HepG2 (cell line): ENCODE results near the gene ART4. TPM values are rescaled to one million over a fixed set of nuclear protein-coding genes. Genes with fewer than 3 reads are reported as not detected.

ENCODE experiments used
- ATF7 ChIP-seq, 2 experiments: fragments of 450-650 bp in 1 of 2; sonication (generic) in 1 of 2; formaldehyde crosslinking in 1 of 2; IDR thresholded peaks; 2 replicates each; pipeline versions ENCODE4 v1.4.0 to v1.6.1; 2016 to 2020; ENCODE audit warnings: antibody characterized with exemption in 1 of 2, mild to moderate bottlenecking in 1 of 2, missing genetic modification reagents in 1 of 2
- FOSL2 ChIP-seq: sonication (generic); formaldehyde crosslinking; IDR thresholded peaks from 2 replicates; pipeline ENCODE4 v1.4.0; 2020; ENCODE audit warnings: missing genetic modification reagents
- SIN3B ChIP-seq: fragments of 150-350 bp; IDR thresholded peaks from 2 replicates; pipeline ENCODE4 v1.6.1; 2014; ENCODE audit warnings: low read length
- SPEN ChIP-seq: sonication (generic); formaldehyde crosslinking; IDR thresholded peaks from 2 replicates; pipeline ENCODE4 v1.5.1; 2020; ENCODE audit warnings: low read depth, mild to moderate bottlenecking, missing genetic modification reagents
- TMF1 ChIP-seq: sonication (generic); formaldehyde crosslinking; IDR thresholded peaks from 2 replicates; pipeline ENCODE4 v1.8.1; 2022; ENCODE audit warnings: low read depth, missing genetic modification reagents
- U2AF2 ChIP-seq: fragments of 200-400 bp; formaldehyde crosslinking; IDR thresholded peaks from 2 replicates; pipeline ENCODE4 v1.6.1; 2017; ENCODE audit warnings: low read depth, mild to moderate bottlenecking, low read length
- ZNF17 ChIP-seq: sonication (generic); formaldehyde crosslinking; IDR thresholded peaks from 2 replicates; pipeline ENCODE4 v1.5.0; 2020; ENCODE audit warnings: mild to moderate bottlenecking, missing genetic modification reagents
- ZNF331 ChIP-seq: sonication (generic); formaldehyde crosslinking; IDR thresholded peaks from 2 replicates; pipeline ENCODE4 v1.4.0; 2020; ENCODE audit warnings: missing genetic modification reagents
- ZNF543 ChIP-seq: sonication (generic); formaldehyde crosslinking; IDR thresholded peaks from 2 replicates; pipeline ENCODE4 v1.4.0; 2020; ENCODE audit warnings: mild to moderate bottlenecking, missing genetic modification reagents
- polyA plus RNA-seq, 8 experiments: library from polyadenylated mRNA; depleted of rRNA in 3 of 8; stranded (reverse) in 7 of 8; unstranded in 1 of 8; fragments of >200 nt; fragmentation: Illumina TruSeq in 4 of 8; extraction: Trizol in 4 of 8; gene quantifications; 2 replicates each; pipeline versions ENCODE4 v1.2.1 to v1.2.3, GENCODE V29; 2011 to 2016; ENCODE audit warnings: low read depth in 4 of 8, missing spikeins in 1 of 8, mixed read lengths in 1 of 8; ENCODE audit not compliant: insufficient read depth in 1 of 8
- total RNA-seq, 5 experiments: library from RNA; depleted of rRNA; stranded (reverse); fragments of >200 nt; fragmentation: Illumina TruSeq; extraction: Trizol; gene quantifications; 2 replicates each; pipeline ENCODE4 v1.2.3, GENCODE V29; 2016; ENCODE audit warnings: low read depth in 1 of 5
- TF ChIP-seq, protein P1 (sequence below): IDR thresholded peaks from 2 replicates; pipeline ENCODE4 v1.4.0; 2020; ENCODE audit warnings: mild to moderate bottlenecking, missing genetic modification reagents
- TF ChIP-seq, protein P2 (sequence below): sonication (generic); IDR thresholded peaks from 2 replicates; pipeline ENCODE4 v1.6.1; 2016; ENCODE audit warnings: low read depth, borderline replicate concordance
- TF ChIP-seq, protein P3 (sequence below): sonication (generic); formaldehyde crosslinking; IDR thresholded peaks from 2 replicates; pipeline ENCODE4 v1.8.1; 2023; ENCODE audit warnings: missing genetic modification reagents, inconsistent platforms, borderline replicate concordance
- TF ChIP-seq, protein P4 (sequence below): IDR thresholded peaks from 2 replicates; pipeline ENCODE4 v1.6.1; 2016; ENCODE audit warnings: low read depth
- TF ChIP-seq, protein P5 (sequence below): sonication (generic); formaldehyde crosslinking; IDR thresholded peaks from one replicate; pipeline ENCODE4 v1.5.1; 2020; ENCODE audit warnings: mild to moderate bottlenecking, missing genetic modification reagents; ENCODE audit errors: not compliant biosample characterization

The ART4 gene
- total and polyA plus RNA-seq, 2 of the 13 experiments (the other 11 are each of a cell fraction or from before 2014, with no cell fraction given) = 17.6 to 20.3 TPM

DNA sequence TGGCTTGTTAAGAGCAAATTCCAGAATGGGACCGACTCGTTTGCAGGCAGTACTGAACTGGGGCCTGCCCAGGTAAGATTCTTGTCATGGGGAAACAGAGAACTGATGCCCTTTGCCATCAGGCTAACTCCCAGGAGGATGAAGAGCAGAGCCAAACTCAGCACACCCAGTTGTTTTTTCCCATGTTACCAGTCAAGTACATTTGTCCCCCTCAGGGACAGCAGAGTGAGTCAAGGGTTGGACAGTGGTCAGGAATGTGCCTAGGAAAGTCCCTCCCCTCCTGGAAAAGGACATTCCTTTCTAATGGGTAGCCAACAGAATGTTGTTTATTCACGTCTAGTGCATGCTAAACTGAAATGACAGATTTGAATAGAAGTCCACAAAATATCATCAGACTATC, 1.6 kb downstream of the ART4 start (continued):
- TF ChIP-seq, protein P1, sequence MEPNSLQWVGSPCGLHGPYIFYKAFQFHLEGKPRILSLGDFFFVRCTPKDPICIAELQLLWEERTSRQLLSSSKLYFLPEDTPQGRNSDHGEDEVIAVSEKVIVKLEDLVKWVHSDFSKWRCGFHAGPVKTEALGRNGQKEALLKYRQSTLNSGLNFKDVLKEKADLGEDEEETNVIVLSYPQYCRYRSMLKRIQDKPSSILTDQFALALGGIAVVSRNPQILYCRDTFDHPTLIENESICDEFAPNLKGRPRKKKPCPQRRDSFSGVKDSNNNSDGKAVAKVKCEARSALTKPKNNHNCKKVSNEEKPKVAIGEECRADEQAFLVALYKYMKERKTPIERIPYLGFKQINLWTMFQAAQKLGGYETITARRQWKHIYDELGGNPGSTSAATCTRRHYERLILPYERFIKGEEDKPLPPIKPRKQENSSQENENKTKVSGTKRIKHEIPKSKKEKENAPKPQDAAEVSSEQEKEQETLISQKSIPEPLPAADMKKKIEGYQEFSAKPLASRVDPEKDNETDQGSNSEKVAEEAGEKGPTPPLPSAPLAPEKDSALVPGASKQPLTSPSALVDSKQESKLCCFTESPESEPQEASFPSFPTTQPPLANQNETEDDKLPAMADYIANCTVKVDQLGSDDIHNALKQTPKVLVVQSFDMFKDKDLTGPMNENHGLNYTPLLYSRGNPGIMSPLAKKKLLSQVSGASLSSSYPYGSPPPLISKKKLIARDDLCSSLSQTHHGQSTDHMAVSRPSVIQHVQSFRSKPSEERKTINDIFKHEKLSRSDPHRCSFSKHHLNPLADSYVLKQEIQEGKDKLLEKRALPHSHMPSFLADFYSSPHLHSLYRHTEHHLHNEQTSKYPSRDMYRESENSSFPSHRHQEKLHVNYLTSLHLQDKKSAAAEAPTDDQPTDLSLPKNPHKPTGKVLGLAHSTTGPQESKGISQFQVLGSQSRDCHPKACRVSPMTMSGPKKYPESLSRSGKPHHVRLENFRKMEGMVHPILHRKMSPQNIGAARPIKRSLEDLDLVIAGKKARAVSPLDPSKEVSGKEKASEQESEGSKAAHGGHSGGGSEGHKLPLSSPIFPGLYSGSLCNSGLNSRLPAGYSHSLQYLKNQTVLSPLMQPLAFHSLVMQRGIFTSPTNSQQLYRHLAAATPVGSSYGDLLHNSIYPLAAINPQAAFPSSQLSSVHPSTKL = peak; percentile 63
- TF ChIP-seq, protein P2, sequence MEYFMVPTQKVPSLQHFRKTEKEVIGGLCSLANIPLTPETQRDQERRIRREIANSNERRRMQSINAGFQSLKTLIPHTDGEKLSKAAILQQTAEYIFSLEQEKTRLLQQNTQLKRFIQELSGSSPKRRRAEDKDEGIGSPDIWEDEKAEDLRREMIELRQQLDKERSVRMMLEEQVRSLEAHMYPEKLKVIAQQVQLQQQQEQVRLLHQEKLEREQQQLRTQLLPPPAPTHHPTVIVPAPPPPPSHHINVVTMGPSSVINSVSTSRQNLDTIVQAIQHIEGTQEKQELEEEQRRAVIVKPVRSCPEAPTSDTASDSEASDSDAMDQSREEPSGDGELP = no peak
- no peak for TF ChIP-seq ZNF17 (CRISPR knock-in tag)
- TF ChIP-seq FOSL2 = peak; percentile 88
- TF ChIP-seq TMF1 (CRISPR knock-in tag) = no peak
- TF ChIP-seq, protein P3, sequence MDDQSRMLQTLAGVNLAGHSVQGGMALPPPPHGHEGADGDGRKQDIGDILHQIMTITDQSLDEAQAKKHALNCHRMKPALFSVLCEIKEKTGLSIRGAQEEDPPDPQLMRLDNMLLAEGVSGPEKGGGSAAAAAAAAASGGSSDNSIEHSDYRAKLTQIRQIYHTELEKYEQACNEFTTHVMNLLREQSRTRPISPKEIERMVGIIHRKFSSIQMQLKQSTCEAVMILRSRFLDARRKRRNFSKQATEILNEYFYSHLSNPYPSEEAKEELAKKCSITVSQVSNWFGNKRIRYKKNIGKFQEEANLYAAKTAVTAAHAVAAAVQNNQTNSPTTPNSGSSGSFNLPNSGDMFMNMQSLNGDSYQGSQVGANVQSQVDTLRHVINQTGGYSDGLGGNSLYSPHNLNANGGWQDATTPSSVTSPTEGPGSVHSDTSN (CRISPR knock-in tag) = no peak
- no peak for TF ChIP-seq U2AF2
- TF ChIP-seq ZNF331 (CRISPR knock-in tag) = peak; percentile 38; the same call in 1 of the 2 replicates
- no peak for TF ChIP-seq ZNF543 (CRISPR knock-in tag)
- no peak for TF ChIP-seq ATF7 (IDR thresholded peaks at IDR 0.05)
- TF ChIP-seq ATF7 (CRISPR knock-in tag; IDR thresholded peaks at IDR 0.05) = no peak
- no peak for TF ChIP-seq SPEN (CRISPR knock-in tag)
- no peak for TF ChIP-seq SIN3B
- TF ChIP-seq, protein P4, sequence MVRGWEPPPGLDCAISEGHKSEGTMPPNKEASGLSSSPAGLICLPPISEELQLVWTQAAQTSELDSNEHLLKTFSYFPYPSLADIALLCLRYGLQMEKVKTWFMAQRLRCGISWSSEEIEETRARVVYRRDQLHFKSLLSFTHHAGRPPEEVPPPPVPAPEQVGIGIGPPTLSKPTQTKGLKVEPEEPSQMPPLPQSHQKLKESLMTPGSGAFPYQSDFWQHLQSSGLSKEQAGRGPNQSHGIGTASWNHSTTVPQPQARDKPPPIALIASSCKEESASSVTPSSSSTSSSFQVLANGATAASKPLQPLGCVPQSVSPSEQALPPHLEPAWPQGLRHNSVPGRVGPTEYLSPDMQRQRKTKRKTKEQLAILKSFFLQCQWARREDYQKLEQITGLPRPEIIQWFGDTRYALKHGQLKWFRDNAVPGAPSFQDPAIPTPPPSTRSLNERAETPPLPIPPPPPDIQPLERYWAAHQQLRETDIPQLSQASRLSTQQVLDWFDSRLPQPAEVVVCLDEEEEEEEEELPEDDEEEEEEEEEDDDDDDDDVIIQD (CRISPR knock-in tag) = peak; percentile 78; the same call in 1 of the 2 replicates
- TF ChIP-seq, protein P5, sequence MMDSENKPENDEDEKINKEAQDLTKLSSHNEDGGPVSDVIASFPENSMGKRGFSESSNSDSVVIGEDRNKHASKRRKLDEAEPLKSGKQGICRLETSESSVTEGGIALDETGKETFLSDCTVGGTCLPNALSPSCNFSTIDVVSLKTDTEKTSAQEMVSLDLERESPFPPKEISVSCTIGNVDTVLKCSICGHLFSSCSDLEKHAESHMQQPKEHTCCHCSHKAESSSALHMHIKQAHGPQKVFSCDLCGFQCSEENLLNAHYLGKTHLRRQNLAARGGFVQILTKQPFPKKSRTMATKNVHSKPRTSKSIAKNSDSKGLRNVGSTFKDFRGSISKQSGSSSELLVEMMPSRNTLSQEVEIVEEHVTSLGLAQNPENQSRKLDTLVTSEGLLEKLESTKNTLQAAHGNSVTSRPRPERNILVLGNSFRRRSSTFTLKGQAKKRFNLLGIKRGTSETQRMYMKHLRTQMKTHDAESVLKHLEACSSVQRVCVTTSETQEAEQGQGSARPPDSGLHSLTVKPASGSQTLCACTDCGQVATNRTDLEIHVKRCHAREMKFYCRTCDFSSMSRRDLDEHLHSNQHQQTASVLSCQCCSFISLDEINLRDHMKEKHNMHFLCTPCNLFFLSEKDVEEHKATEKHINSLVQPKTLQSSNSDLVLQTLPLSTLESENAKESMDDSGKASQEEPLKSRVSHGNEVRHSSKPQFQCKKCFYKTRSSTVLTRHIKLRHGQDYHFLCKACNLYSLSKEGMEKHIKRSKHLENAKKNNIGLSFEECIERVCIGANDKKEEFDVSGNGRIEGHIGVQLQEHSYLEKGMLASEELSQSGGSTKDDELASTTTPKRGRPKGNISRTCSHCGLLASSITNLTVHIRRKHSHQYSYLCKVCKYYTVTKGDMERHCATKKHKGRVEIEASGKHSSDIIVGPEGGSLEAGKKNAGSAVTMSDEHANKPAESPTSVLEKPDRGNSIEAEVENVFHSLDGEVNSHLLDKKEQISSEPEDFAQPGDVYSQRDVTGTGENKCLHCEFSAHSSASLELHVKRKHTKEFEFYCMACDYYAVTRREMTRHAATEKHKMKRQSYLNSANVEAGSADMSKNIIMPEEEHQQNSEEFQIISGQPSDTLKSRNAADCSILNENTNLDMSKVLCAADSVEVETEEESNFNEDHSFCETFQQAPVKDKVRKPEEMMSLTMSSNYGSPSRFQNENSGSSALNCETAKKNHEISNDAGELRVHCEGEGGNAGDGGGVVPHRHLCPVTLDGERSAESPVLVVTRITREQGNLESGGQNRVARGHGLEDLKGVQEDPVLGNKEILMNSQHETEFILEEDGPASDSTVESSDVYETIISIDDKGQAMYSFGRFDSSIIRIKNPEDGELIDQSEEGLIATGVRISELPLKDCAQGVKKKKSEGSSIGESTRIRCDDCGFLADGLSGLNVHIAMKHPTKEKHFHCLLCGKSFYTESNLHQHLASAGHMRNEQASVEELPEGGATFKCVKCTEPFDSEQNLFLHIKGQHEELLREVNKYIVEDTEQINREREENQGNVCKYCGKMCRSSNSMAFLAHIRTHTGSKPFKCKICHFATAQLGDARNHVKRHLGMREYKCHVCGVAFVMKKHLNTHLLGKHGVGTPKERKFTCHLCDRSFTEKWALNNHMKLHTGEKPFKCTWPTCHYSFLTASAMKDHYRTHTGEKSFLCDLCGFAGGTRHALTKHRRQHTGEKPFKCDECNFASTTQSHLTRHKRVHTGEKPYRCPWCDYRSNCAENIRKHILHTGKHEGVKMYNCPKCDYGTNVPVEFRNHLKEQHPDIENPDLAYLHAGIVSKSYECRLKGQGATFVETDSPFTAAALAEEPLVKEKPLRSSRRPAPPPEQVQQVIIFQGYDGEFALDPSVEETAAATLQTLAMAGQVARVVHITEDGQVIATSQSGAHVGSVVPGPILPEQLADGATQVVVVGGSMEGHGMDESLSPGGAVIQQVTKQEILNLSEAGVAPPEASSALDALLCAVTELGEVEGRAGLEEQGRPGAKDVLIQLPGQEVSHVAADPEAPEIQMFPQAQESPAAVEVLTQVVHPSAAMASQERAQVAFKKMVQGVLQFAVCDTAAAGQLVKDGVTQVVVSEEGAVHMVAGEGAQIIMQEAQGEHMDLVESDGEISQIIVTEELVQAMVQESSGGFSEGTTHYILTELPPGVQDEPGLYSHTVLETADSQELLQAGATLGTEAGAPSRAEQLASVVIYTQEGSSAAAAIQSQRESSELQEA (CRISPR knock-in tag) = no peak
